ENCODE data around the gene MEGF11.
A peak's percentile ranks its signal among the peaks of the same experiment; 100 is the strongest.

Gene MEGF11

DNA sequence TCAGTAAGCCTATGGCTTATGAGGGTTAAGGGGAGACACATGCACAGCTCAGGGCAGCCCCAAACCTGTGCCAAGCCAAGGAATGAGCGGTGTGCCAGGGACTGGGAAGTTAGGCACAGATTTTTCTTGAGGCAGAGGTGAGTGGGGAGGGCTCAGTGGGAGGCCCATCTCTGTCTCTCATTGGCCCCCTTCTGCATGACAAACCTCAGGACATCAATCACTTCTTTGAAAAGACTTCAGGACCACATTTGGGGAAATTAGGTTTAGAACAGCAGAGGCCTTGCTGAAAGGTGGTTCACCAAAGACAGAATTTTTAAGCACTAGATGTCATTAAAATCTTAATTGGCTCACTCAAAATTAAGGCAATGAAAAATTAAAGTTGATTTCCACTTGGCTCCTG lies 327.1 kb downstream of the MEGF11 start:
- no peak overlapping the region for H3K4me3 ChIP-seq (ENCODE audit: low read length)
- no peak for DNase-seq (ENCODE audit: low read depth)
- TF ChIP-seq, protein P1, sequence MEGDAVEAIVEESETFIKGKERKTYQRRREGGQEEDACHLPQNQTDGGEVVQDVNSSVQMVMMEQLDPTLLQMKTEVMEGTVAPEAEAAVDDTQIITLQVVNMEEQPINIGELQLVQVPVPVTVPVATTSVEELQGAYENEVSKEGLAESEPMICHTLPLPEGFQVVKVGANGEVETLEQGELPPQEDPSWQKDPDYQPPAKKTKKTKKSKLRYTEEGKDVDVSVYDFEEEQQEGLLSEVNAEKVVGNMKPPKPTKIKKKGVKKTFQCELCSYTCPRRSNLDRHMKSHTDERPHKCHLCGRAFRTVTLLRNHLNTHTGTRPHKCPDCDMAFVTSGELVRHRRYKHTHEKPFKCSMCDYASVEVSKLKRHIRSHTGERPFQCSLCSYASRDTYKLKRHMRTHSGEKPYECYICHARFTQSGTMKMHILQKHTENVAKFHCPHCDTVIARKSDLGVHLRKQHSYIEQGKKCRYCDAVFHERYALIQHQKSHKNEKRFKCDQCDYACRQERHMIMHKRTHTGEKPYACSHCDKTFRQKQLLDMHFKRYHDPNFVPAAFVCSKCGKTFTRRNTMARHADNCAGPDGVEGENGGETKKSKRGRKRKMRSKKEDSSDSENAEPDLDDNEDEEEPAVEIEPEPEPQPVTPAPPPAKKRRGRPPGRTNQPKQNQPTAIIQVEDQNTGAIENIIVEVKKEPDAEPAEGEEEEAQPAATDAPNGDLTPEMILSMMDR (conservative IDR thresholded peaks at IDR 0.05; ENCODE audit: low read length) = no peak

DNA sequence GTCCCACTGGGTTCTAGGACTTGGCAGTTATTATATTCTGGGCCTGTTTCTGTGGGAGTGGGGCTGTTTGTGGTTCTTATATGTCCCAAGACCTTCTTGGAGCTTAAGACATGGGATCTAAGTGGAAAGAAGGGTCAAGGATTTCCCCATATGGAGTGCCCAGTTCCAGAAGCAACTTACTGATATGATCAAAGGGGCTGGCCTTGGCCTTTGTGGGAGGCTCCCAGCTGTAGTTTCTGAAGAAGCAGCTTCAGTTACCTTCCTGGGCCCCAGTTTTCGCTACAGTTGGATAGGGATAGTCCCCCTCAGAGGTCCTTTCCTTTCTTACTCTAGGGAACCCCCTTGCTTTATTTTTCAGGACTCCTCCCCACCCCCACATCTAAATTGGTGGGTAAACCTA lies 328.2 kb downstream of the MEGF11 start:
- H3K4me3 ChIP-seq (ENCODE audit: low read length) = no peak overlapping the region
- TF ChIP-seq, protein P1 (conservative IDR thresholded peaks at IDR 0.05; ENCODE audit: low read length) = no peak
- no peak for DNase-seq (ENCODE audit: low read depth)

DNA sequence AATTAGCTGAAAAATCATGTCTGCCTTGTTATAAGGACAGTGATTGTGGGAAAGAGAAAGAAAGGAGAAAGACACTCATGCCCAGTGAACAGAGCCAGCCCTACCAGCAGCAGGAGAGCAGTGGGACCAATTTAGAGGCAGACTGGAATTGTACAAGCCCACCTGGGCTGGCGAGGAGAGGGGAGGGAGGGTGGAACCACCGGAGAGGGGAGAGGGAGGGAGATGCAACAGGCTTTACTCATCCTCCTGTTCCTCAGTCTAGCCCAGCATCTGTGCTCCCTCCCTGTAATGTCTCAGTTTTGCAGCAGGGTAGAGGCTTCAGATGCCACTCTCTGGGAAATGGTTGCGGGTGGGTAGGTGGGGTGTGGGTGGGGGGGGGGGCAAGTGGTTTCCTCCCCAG lies 329.5 kb downstream of the MEGF11 start:
- TF ChIP-seq, protein P1 (conservative IDR thresholded peaks at IDR 0.05; ENCODE audit: low read length) = no peak
- DNase-seq (ENCODE audit: low read depth) = no peak
- no peak overlapping the region for H3K4me3 ChIP-seq (ENCODE audit: low read length)

DNA sequence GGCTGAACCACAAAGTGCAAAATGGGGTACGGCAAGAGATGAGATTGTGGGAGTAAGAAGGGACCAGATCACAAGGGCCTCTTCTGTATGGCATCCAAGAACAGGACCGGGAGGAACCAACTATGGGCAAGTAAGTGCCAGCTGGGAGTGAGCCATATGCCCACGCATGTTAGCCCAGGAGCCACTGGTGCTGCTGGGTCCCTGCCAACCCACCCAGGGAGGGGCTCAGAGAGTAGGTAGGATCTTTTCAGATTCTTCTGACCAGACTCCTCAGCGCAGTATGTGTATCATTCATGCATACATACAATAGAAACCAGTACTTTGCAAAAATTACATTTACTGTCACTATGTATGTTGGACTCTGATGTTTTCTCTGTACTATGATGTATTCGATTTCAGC lies 330.3 kb downstream of the MEGF11 start:
- no peak overlapping the region for H3K4me3 ChIP-seq (ENCODE audit: low read length)
- DNase-seq (ENCODE audit: low read depth) = no peak
- TF ChIP-seq, protein P1 (conservative IDR thresholded peaks at IDR 0.05; ENCODE audit: low read length) = no peak

DNA sequence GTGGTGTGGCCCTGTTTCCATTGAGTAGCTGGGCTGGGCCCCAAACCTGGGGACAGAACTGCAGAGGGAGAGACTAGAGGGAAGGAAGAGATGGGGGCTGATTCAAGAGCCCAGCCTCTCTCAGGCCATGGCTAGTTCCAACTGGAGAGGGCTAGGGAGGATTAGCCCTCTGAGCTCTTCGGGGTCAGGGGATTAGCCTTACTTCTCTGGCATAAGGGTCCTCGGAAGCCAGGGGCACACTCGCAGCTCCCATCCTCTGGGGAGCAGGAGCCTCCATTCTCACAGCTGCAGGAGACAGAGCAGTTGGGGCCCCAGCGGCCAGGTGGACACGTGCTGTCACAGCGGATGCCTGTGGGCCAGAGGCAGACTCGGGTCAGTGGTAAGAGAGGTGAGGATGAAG lies 330.9 kb downstream of the MEGF11 start:
- TF ChIP-seq, protein P1 (conservative IDR thresholded peaks at IDR 0.05; ENCODE audit: low read length) = no peak
- DNase-seq (ENCODE audit: low read depth) = no peak

DNA sequence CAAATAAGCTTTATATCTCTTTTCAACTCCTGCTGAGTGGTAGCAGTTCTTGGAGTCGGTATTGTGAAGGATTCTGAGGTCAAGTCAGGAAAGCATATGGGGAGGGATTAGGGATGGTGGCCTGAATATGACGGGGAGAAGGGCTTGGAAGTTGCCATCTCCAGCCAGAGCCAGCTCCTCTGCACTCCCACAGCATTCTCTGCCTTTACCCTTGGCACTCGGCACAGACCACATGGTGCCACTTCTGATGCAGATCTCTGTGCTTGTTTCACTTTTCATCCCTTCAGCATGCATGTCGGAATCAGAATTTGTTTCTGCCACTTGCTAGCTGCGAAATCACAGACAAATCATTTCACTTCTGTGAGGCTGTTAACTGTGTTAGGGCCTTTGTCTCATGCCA lies 331.8 kb downstream of the MEGF11 start:
- TF ChIP-seq, protein P1 (conservative IDR thresholded peaks at IDR 0.05; ENCODE audit: low read length) = no peak
- no peak for DNase-seq (ENCODE audit: low read depth)
- H3K4me3 ChIP-seq (ENCODE audit: low read length) = no peak overlapping the region

More for the DNA sequence above, 330.9 kb downstream of the MEGF11 start:
- H3K4me3 ChIP-seq (ENCODE audit: low read length) = no peak overlapping the region

DNA sequence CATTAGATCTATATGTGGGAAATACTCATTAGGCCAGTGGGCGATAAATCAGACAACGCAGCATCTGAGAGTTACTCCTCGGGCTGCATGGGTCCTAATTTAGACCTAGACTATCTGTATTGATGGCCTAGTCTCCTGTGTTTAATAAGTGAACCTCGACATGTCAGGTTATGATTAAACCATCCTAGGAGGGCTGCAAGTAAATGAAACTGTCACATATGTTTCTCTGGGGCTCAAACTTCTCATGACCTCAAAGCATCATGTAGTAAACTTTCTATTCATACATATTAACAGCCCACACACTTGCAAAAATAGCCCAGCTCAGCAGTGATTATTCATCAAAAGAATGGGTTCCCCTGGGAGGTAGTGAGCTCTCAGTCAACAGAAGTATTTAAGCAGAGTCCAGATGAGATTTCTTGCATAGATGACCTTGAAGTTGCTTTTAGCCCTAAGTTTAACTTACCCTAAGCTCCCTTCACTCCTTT lies 332.7 kb downstream of the MEGF11 start:
- TF ChIP-seq, protein P1 (conservative IDR thresholded peaks at IDR 0.05; ENCODE audit: low read length) = no peak
- no peak overlapping the region for H3K4me3 ChIP-seq (ENCODE audit: low read length)
- peak; percentile 44 for DNase-seq (ENCODE audit: low read depth)

Measured in AG10803 (cell line).